Endometrium (tissue), 2 donors: ENCODE results near the gene ACSF2.

Experiments
- FAIRE-seq: peaks from 2 replicates; lab custom pipeline; 2012; peaks lifted over from hg19 to GRCh38; lab: Jason Lieb, UNC
- donor health status: control.
- donor health status: control.

ACSF2 gene

DNA sequence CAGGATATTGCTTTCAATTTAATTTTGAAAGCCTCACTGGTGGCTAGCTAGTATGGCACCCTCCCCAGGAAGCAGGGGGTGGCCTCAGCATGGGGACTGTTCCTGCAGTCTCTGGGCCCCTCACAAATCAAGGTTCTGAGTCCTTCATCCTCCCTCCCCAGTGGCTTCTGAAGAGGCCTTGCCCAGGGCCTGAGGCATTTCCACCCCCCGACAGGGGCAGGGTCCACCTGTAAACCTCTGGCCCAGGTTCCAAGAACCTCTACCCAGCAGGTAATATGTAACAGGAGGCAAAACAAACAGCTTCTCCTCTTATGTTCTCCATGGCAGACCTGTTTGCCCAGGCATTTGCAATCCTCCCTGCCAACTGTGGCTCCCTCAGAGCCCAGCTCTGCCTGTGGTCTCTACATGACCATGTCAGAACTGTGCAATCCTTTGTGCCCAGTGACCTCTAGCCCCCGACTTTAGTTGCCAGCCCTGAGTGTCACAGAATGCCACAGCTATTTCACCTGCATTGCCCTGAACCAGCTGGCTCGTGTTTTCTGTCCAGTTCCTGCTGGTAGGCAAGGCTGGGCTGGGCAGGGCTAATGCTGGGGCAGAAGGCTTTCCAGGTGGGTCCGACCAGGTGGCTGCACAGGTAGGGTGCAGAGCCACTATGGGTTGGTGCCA lies 14.3 kb downstream of the ACSF2 start:
- FAIRE-seq: no peak

DNA sequence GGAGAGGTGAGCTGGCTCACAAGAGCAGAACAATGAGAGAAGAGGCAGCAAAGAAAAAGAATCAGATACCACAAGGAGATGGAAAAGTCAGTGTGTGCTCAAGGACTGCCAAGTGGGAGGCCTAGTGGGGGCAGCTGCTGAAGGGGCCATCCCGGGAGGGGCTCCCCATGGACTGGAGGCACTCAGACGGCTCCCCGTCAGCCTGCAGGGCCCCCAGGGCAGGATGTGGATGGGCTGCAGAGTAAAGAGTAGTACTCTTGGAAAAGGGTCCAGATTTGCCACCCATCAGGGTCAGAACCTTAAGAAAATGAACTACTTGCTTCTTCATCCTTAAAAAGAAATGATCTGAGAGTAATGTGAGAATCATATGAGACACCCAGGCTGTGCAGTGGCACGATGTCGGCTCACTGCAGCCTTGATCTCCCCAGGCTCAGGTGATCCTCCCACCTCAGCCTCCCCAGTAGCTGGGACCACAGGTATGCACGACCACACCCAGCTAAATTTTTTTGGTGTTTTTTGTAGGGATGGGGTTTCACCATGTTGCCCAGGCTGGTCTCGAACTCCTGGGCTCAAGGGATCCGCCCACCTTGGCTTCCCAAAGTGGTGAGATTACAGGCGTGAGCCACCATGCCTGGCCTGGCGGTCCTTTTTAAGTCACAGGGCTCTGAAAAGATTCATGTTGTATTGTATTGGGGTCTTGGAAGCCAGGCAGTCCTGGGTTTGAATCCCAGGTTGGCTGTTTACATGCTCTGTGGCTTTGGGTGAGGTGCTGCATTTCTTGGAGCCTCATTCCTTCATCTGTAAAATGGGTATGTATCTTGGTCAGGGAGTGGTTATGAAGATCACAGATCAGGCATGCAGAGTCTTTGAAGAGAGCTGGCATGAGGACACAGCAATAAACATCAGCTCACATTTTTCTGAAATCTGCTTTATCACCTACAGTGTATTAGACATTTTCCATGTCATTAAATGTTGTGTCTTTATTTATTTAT lies 15.1 kb downstream of the ACSF2 start:
- FAIRE-seq: no peak

DNA sequence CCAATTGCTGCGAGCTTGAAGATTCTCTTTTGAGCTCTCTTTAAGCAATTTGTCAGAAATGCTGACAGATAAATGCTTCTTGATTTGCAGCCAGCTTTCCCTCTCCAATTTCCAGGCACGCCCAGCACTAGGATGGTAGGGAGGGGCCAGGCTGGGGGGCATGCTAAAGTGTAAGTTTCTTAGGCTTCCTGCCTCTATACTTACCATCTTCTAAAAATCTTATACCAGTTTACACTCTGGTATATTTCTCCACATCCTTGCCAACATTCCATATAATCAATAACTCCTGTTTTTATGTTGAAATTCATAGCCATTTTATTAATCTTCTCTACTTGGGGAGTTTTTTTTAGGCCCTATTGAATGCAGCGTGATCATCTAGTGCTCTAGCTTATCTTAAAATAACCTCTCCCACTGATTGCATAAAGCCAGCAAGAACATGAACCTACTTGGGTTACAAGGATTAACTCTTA lies 17.5 kb downstream of the ACSF2 start:
- no peak for FAIRE-seq

DNA sequence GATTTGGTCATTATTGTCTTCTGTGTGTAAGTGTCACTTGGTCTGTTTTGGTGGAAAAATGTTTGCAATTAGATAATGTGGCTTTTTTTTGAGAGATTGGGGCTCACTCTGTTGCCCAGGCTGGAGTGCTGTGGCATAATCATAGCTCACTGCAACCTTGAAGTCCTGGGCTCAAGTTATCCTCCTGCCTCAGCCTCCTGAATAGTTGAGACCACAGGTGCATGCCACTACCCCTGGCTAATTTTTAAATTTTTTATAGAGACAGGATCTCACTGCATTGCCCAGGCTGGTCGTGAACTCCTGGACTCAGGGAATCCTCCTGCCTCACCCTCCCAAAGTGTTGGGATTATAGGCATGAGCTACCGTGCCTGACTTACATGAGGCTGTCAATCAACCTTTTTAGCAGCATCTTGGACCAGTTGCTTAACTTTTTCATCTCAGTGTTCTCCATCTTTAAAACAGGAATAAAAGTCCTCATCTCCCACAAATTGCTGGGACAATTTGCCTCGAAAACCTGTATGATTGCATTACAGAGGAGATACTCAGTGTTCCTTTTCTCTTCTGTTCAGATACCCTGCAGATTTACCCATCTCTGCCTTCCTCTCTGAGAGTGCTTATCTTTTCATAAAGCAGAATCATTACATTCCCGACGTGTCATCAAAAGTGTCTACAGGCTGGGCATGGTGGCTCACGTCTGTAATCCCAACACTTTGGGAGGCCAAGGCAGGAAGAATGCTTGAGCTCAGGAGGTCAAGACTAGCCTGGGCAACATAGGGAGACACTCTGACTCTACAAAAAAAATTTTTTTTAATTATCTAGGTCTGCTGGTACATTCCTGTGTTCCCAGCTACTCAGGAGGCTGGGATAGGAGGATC lies 19.1 kb downstream of the ACSF2 start:
- no peak for FAIRE-seq

DNA sequence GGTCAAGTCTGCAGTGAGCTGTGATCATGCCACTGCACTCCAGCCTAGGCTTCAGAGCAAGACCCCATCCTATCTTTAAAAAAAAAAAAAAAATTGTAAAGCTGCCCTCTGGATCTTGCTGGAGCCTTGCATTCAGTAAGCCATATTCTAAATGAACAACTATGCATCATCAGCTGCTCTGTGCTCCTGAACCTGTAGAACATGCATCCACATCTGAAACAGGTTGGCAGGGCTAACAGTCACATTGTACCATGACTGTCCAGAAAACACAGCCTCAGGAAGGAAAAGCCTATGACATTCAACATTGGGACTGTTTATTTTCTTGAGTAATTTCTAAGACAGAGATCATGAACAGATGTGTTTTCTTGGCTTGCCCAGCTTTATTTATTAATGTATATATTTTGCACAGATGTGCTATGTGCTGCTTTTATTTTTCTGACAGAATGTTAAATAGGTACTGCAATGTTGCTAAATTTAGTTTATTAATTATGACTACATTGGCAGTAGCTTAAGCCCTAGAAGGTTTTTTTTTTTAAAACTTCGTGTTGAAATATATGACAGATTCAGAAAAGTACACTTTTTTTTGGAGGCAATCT lies 19.8 kb downstream of the ACSF2 start:
- no peak for FAIRE-seq

DNA sequence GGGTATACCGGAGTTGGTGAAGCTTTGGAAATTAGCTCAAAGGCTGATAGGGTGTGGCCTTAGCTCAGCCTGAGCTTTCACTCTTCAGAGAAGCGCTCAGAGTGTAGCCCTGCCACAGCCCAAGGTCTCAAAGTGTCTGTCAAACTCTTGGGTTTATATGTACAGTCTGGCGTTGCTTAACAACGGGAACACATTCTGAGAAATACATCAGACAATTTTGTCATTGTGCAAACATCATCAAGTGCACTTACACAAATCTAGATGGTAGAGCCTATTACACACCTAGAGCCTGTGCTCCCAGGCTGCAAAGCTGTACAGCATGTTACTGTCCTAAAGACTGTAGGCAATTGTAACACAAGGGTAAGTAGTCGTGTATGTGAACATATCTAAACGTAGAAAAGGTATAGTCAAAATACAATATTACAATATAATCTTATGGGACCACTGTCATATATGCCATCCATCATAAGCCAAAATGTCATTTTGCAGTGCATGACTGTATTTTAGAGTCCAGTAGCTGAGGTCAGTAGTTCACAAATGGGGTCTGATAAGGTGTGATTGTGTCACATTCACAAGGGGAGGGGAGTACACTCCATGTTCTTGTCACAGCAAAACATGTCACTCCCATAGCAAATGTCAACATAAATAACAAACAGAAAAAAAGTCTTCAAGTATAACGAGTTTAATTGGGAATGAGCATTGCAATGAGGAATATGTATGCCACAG lies 22.0 kb downstream of the ACSF2 start:
- FAIRE-seq: no peak

DNA sequence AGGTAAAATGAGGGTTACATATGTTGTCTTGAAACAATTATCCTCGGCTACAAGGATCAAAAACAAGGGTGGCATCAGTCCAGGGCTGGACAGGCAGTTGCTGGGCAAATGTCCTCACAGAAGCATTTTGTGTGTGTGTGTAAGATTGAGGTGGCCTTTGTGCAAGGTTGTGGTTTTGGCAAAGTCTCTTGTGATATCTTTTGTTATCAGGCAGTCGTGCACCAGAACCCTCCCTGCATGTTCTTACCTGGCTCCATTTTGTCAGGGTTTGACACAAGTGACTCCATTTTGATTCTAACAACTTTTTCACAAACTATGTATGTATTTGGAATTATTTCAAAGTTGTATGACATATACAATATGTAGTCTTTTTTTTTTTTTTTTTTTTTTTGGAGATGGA lies 22.6 kb downstream of the ACSF2 start:
- no peak for FAIRE-seq

DNA sequence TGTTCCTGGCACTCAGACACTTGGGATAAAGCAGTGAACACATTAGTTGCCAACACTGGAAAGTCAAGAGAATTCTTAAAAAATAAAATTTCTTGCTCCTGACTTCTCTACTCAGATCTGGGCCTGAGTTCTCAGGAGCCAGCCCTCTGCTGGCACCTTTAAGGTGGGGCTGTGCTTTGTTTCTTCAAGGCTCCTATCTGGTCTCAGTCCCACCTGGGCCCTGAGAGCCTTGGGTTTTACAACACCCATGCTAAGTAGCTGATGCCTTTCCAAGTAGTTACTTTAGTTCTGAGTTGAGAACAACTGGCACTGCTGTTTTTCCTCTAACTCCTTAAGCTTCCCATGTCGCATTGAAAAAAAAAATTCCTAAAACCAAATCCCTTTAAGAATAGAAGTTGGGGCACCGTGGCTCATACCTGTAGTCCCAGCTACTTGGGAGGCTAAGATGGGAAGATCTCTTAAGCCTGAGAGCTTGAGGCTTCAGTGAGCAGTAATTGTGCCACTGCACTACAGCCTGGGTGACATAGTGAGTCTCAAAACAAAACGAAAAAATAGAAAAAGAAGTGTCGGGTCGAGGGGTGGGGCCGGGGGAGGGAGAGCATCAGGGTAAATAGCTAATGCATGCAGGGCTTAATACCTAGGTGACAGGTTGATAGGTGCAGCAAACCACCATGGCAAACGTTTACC lies 26.1 kb downstream of the ACSF2 start:
- FAIRE-seq: no peak

DNA sequence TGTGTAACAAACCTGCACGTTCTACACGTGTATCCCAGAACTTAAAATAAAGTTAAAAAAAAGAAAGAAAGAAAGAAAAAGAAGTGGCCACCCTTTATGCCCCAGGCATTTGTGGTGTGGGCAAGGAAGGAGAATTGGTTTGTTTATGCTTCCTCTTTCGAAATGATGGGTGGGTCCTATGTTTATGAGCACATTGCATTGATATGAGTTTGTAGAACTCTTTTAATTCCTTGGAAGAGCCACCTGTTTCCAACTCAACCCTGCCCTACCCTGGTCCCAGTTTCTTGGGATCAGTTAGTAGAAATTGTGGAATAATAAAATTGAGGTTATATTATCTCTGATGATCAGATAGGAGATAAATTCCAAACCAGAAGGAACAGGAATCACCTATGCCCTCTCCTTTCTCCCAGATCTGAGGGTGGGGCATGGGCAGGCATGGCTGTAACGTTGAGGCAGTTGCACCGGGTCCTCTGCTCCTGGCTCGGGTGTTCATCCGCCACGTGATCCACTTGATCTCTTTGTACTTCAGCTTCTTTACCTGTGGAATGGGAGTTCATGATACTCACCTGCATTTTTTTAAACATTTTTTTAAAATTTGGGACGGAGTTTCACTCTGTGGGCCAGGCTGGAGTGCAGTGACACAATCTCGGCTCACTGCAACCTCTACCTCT lies 26.7 kb downstream of the ACSF2 start:
- no peak for FAIRE-seq

DNA sequence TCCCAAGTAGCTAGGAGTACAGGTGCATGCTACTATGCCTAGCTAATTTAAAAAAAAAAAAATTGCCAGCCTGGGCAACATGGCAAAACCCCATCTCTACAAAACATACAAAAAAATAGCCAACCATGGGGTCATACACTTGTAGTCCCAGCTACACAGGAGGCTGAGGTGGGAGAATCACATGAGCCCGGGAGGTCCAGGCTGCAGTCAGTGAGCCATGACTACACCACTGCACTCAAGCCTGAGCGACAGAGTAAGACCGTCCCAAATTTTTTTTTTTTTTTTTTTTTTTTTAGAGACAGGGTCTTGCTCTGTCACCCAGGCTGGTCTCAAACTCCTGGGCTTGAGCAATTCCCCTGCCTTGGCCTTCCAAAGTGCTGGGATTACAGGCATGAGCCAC lies 27.9 kb downstream of the ACSF2 start:
- no peak for FAIRE-seq

DNA sequence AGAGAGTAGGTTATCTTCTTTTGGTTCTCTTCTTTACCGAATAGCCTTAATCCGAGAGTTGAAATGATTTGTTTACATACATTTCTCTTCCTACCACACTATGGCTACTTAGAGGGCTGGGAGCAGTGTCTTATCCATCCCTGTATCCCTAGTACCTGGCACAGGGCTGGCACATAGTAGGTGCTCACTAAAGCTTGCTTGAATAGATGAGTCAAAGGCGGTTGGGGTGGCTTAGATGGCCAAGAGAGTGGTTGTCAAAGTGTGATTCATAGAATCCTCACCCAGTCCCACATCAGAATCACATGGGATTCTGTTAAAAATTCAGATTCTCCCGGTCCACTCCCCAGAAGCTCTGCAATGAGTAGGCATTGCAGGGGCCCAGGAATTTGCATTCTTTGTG lies 31.6 kb downstream of the ACSF2 start:
- no peak for FAIRE-seq

DNA sequence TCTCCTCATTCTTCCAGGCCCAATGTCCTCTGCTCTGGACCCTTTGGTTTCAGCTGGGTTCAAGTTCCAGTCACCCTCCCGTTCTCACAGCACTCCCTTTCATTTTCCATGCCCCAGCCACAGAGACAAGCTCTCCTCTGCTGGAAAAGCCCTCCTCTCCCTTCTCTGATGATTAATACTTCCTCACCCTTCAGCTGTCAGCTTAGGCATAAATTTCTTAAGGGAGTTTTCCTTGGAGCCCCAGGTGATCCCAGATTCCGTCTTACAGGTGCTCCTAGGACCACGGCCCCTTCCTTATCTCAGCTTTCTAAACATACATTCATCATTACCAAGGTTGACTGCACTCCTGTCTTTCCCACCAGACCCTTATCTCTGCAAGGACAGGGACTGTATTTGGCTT lies 32.3 kb downstream of the ACSF2 start:
- no peak for FAIRE-seq

DNA sequence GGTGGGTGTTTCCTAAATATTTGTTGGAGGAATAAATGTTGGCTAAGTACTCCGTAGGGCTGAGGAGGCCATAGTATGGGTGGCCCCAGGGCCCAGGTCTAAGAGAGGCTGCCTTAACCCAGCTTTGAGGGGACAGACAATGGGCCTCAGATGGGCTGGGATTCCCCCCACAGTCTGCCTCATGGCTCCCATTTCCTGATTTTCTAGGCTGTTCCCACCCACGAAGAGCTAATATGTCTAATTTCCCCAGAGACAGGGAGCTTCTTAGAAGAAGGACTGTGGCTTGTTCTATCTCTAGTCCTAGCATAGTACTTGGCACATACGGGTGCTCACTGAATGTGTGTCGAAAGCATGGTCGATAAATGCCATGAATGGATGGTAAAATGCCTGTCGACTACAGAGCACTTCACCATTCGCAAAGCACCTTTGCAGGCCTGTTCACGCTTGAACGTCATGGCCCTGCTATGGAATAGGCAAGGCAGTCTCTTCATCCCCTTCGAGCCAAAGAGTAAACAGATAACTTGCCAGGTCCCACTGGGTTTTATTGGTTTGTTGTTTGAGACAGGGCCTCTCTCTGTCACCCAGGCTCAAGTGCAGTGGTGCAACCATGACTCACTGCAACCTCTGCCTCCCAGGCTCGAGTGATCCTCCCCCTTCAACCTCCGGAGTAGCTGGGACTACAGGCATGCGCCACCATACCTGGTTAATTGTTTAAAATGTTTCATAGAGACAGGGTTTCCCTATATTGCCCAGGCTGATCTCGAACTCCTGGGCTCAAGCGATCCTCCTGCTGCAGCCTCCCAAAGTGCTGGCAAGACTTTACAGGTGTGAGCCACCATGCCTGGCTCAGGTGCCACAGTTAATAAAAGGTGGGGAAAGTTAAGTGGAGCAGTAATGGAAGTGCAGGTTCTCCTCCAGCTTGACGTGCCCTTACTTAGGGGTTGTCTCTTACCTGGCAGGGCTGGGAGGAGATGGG lies 33.0 kb downstream of the ACSF2 start:
- FAIRE-seq: no peak

DNA sequence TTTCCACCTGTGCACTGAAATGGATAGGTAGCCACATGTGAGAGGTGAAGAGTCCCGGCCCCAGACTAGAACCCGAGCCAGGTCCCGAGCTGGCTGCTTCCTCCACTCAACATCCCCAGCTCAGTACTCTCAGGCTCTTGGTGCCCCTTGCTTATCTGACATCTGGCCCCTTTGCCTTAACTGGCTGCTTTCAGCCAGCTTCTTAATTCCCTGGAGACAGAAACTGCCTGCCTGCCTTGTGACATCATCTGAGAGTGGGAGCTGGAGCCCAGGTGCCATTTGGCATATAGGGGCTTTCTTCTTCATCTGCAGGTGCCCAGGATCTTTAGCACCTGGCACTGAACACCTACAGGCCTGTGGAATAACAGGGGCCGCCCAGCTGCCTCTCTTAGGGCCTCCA lies 33.7 kb downstream of the ACSF2 start:
- no peak for FAIRE-seq

DNA sequence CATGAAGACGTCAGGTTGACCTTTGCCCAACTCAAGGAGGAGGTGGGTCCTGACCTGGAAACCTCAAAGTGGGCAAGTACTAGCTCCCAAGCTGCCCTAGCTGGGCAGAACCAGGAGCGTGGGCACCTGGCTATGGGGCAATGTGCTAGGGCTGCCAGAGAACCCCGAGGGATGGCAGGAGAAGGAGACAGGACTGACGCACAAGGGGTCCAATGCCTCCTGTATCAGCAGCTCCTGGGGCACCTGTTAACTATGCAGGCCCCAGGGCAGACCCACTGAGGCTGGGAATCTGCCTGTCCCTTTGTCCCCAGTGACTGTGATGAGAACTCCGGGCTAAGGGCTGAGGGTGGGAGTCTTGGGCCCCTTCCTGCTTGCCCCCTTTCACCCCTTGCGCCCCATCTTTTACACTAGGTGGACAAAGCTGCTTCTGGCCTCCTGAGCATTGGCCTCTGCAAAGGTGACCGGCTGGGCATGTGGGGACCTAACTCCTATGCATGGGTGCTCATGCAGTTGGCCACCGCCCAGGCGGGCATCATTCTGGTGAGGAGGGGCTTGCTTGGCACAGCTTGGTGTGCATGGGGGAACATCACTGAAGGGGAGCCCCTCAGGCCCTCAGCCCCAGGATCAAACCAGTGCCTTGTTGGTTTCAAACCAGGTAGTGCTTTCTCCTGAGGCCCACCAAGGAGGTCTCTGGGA lies 35.0 kb downstream of the ACSF2 start:
- FAIRE-seq: no peak

DNA sequence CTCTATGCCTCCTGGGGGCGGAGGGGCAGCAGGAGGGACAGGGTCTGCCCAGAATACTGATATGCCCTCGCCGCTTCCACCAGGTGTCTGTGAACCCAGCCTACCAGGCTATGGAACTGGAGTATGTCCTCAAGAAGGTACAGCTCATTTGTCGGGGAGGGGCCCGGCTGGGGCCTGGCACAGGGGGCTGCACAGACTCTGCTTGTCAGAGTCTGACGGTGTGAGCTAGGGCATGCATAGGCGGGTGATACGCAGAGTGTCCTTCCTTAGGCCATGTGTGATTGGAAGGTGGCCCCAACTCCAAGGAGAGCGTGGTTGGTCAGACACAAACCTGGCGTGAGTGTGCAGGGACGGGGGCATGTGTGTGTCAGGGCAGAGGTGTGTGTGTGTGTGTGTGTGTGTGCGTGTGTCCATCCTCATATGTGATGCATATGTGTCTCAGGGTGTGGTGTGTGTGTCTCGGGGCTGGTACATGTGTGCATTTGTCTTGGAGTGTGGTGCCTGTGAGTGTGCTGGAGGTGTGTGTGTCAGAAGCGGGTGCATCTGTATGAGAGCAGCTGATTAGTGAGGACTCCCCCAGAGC lies 35.6 kb downstream of the ACSF2 start:
- FAIRE-seq: no peak

DNA sequence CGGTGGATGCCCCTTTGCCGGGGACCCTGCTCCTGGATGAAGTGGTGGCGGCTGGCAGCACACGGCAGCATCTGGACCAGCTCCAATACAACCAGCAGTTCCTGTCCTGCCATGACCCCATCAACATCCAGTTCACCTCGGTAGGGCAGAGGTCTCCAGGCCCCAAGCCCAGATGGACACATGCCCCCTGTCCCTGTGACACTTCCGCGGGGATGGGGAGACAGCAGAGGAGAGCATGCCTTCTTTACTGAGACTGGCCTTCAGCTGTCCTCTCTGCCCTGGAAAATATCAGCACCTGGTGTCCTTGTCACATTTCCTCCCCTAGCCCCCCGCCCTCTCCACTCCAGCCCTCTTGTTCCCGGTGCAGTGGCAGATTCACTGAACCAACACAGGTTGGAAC lies 36.4 kb downstream of the ACSF2 start:
- no peak for FAIRE-seq

DNA sequence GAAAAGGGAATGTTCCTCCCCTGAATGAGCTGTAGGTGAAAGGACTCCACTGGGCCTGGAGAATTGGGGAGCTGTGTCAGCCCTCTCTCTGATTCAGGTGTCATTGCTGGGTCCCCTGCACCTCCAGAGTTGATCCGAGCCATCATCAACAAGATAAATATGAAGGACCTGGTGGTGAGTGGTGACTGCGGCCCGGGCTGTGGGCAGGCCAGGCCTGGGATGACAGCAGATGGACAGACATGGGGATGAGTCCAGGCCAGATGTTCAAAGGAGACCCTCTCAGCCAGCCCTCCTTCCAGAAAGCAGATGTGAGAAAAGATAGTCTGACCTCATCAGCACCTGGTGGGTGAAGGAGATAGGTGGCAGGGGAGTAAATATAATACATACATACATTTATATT lies 38.1 kb downstream of the ACSF2 start:
- FAIRE-seq: no peak
